OCI-LY7 (cell line): ENCODE measurements around the gene FUNDC2. TPM values are rescaled to one million over a fixed set of nuclear protein-coding genes. Genes with fewer than 3 reads are reported as not detected.

ENCODE experiments used
- BruUV-seq: library from RNA; stranded (reverse); fragments of 400-500 nt; replicated peaks from 2 replicates; lab custom pipeline; 2021; lab: Mats Ljungman, UMichigan
- CTCF ChIA-PET: fragments of 300-600 bp; sonication (Branson Sonifier 250); formaldehyde crosslinking; loops from one replicate; lab custom pipeline; 2022; ENCODE audit warnings: antibody characterized with exemption; ENCODE audit not compliant: unreplicated experiment; lab: Charles Lee
- POLR2A ChIA-PET: fragments of 300-600 bp; sonication (Branson Sonifier 250); formaldehyde crosslinking; loops from one replicate; lab custom pipeline; 2022; ENCODE audit warnings: antibody characterized with exemption; lab: Charles Lee
- DNase-seq: peaks from one replicate; pipeline ENCODE4 v3.0.0-alpha.2; 2015; ENCODE audit warnings: low spot score
- H2AFZ ChIP-seq: fragments of 200-600 bp; sonication (generic), shearing (Covaris generic); 2 replicates; pipeline ENCODE4 v1.6.1; 2014; ENCODE audit warnings: mild to moderate bottlenecking, antibody characterized with exemption, low read length, moderate library complexity
- H3K27ac ChIP-seq: fragments of 200-600 bp; sonication (generic); 2 replicates; pipeline ENCODE4 v1.5.1; 2014; ENCODE audit warnings: mixed run types, low read depth, mild to moderate bottlenecking, moderate library complexity, low read length, inconsistent platforms; ENCODE audit not compliant: poor library complexity, severe bottlenecking
- H3K36me3 ChIP-seq: fragments of 200-600 bp; sonication (generic); 2 replicates; pipeline ENCODE4 v1.6.1; 2014; ENCODE audit warnings: mild to moderate bottlenecking, antibody characterized with exemption, low read length, moderate library complexity, mixed read lengths; ENCODE audit not compliant: insufficient read depth
- H3K4me1 ChIP-seq: fragments of 200-600 bp; sonication (generic); 2 replicates; pipeline ENCODE4 v1.5.1; 2014; ENCODE audit warnings: mild to moderate bottlenecking, low read length; ENCODE audit not compliant: insufficient read depth, poor library complexity, severe bottlenecking
- H3K4me2 ChIP-seq: fragments of 200-600 bp; sonication (generic); 2 replicates; pipeline ENCODE4 v1.6.1; 2014; ENCODE audit warnings: mild to moderate bottlenecking, low read length
- H3K4me3 ChIP-seq: fragments of 200-600 bp; sonication (generic); 2 replicates; pipeline ENCODE4 v1.5.1; 2014; ENCODE audit warnings: mild to moderate bottlenecking, low read depth, low read length; ENCODE audit not compliant: poor library complexity, severe bottlenecking
- H3K79me2 ChIP-seq: fragments of 200-600 bp; sonication (generic); 2 replicates; pipeline ENCODE4 v1.6.1; 2016; ENCODE audit warnings: low read depth, mild to moderate bottlenecking, low read length, moderate library complexity, mixed read lengths; ENCODE audit not compliant: insufficient read depth
- H3K9me2 ChIP-seq: fragments of 200-600 bp; sonication (generic); 2 replicates; pipeline ENCODE4 v1.6.1; 2016; ENCODE audit warnings: mild to moderate bottlenecking, low read length, mixed read lengths; ENCODE audit not compliant: insufficient read depth
- H3K9me3 ChIP-seq: fragments of 200-600 bp; sonication (generic); 2 replicates; pipeline ENCODE4 v1.6.1; 2014; ENCODE audit warnings: mild to moderate bottlenecking, mixed run types, low read length, mixed read lengths
- H4K20me1 ChIP-seq: fragments of 200-600 bp; sonication (generic); 2 replicates; pipeline ENCODE4 v1.6.1; 2014; ENCODE audit warnings: mild to moderate bottlenecking, antibody characterized with exemption, low read length, moderate library complexity, mixed read lengths; ENCODE audit not compliant: insufficient read depth
- CTCF ChIP-seq: fragments of 200-600 bp; sonication (generic); conservative IDR thresholded peaks from 2 replicates; pipeline ENCODE4 v1.5.1; 2014; ENCODE audit warnings: mild to moderate bottlenecking, antibody characterized with exemption, low read length, moderate library complexity, mixed read lengths
- EZH2phosphoT487 ChIP-seq: fragments of 200-600 bp; sonication (generic); IDR thresholded peaks from 2 replicates; pipeline ENCODE4 v1.6.1; 2018; ENCODE audit warnings: low read depth, borderline replicate concordance, mild to moderate bottlenecking, mixed run types, antibody characterized with exemption, low read length, moderate library complexity, mixed read lengths
- intact Hi-C: fragments of 100-400 bp; cut with micrococcal nuclease; formaldehyde crosslinking; loops from one replicate; pipeline ENCODE4 v1.10.0; 2022; ENCODE audit not compliant: unreplicated experiment
- total RNA-seq, 2 experiments: library from RNA; depleted of rRNA in 1 of 2; stranded (reverse); fragments of >200 nt in 1 of 2; shearing (Covaris generic) in 1 of 2; gene quantifications; 2 replicates each; pipeline ENCODE4 v1.2.3, GENCODE V29; 2014 to 2022

The FUNDC2 gene
- total RNA-seq, 2 experiments from 2014 or later: 37.2 to 50.0 TPM

GRCh38 chrX:155023907-155024833 is 2.5 kb upstream of the FUNDC2 start:
- peaks cover 9% of the 10 kb centered on the region for H3K4me1 ChIP-seq
- no peaks in the 10 kb centered on the region for H3K9me2 ChIP-seq
- H3K4me2 ChIP-seq: no peak overlapping the region
- intact Hi-C loops: no loop called here
- TF ChIP-seq EZH2phosphoT487 (no peak), CTCF (no peak)
- BruUV-seq: no TSS peak
- H3K27ac ChIP-seq: no peak overlapping the region
- ChIA-PET CTCF (no interaction called here), POLR2A (interaction anchor here (0.6 to 0.7 kb wide), 3 partner anchors 14 to 629 kb away, joined by 3 to 4 read pairs (median 3); no protein-coding TSS in a partner anchor)
- no peak for DNase-seq
- H3K79me2 ChIP-seq: peaks cover 18% of the 10 kb centered on the region; the same call in 1 of the 2 replicates
- no peak overlapping the region for H3K4me3 ChIP-seq
- H2AFZ ChIP-seq: no peak overlapping the region
- no peaks in the 10 kb centered on the region for H3K9me3 ChIP-seq
- H4K20me1 ChIP-seq: no peaks in the 10 kb centered on the region
- no peaks in the 10 kb centered on the region for H3K36me3 ChIP-seq

GRCh38 chrX:155026420-155026726 is 271 bp upstream of the FUNDC2 start:
- H2AFZ ChIP-seq: peak overlapping the region; percentile 71; the same call in 1 of the 2 replicates
- no peaks in the 10 kb centered on the region for H3K9me2 ChIP-seq
- no peaks in the 10 kb centered on the region for H3K36me3 ChIP-seq
- POLR2A ChIA-PET: interaction anchor here (0.6 to 1.0 kb wide), 7 partner anchors 37 to 235 kb away, joined by 3 to 4 read pairs (median 3); partner anchors contain the start of genes CMC4 and MTCP1
- peak overlapping the region; percentile 95 for H3K27ac ChIP-seq
- peaks cover 9% of the 10 kb centered on the region for H3K4me1 ChIP-seq
- H4K20me1 ChIP-seq: no peaks in the 10 kb centered on the region
- peaks cover 36% of the 10 kb centered on the region for H3K79me2 ChIP-seq
- no peak for DNase-seq
- TF ChIP-seq EZH2phosphoT487: no peak
- no peak for TF ChIP-seq CTCF
- H3K9me3 ChIP-seq: no peaks in the 10 kb centered on the region
- no TSS peak for BruUV-seq
- CTCF ChIA-PET: interaction anchor here (0.6 kb wide), 1 partner anchor 36 kb away, joined by 4 read pairs; no protein-coding TSS in a partner anchor
- H3K4me2 ChIP-seq: peak overlapping the region; percentile 63
- intact Hi-C loops: loop anchor here (5.0 kb wide), 3 partner anchors 44 to 264 kb away; partner anchors contain the start of genes DKC1 and VBP1
- H3K4me3 ChIP-seq: peak overlapping the region; percentile 93
